ENCODE data around the gene CALHM6.

GRCh38 chr6:116424001-116424400, 37.2 kb upstream of the CALHM6 start:
- TF ChIP-seq POLR2A (IDR thresholded peaks at IDR 0.05; ENCODE audit: low read depth, low read length) (no peak), POLR2AphosphoS5 (IDR thresholded peaks at IDR 0.05; ENCODE audit: low read depth, low read length) (no peak), POU2F2 (IDR thresholded peaks at IDR 0.05; ENCODE audit: low read depth, low read length) (no peak), SPI1 (IDR thresholded peaks at IDR 0.05; ENCODE audit: low read depth, low read length) (no peak), TAF1 (IDR thresholded peaks at IDR 0.05; ENCODE audit: low read depth, low read length) (no peak)

Data from GM12891 (cell line).